Measurements from ENCODE around the gene TUBA1C.

DNA sequence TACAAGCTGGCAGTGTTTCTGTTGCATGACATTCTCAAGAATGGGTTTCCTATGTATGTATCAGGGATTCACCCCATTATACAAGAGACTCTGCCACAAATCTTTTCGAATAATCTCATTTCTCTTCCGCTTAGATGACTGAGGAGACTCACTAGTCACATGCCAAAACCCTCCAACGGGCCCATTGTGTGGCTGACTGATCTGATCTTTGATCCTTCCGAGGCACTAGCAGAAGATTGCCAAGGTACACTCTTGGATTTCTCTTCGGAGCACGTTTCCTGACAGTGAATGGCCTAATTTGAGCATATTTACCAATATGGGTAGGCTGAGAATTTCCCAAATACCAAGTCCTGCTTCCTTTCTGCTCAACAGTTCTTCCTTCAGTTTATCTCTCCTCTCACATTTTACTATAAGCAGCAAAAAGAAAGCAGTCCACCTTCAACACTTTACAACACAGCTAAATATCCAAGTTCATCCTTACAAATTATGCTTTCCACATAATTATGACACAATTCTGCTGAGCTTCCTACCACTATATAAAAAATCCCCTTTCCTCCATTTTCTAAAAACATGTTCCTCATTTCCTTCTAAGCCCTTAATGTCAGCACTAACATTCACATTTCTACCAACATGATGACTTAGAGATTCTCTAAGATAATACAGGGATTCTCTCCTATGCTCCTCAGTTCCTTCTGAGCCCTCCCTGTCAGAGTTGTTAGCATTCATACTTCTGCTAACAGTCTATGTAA is 41.1 kb downstream of the TUBA1C start:
- TF ChIP-seq, protein P1, sequence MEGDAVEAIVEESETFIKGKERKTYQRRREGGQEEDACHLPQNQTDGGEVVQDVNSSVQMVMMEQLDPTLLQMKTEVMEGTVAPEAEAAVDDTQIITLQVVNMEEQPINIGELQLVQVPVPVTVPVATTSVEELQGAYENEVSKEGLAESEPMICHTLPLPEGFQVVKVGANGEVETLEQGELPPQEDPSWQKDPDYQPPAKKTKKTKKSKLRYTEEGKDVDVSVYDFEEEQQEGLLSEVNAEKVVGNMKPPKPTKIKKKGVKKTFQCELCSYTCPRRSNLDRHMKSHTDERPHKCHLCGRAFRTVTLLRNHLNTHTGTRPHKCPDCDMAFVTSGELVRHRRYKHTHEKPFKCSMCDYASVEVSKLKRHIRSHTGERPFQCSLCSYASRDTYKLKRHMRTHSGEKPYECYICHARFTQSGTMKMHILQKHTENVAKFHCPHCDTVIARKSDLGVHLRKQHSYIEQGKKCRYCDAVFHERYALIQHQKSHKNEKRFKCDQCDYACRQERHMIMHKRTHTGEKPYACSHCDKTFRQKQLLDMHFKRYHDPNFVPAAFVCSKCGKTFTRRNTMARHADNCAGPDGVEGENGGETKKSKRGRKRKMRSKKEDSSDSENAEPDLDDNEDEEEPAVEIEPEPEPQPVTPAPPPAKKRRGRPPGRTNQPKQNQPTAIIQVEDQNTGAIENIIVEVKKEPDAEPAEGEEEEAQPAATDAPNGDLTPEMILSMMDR (conservative IDR thresholded peaks at IDR 0.05) = no peak
- no peak for TF ChIP-seq ZFX (IDR thresholded peaks at IDR 0.05)

Measured in C4-2B (cell line).